OCI-LY1 (cell line): ENCODE results near the gene HCST.

Experiments used
- H2AFZ ChIP-seq: fragments of 200-600 bp; sonication (generic), shearing (Covaris generic); 2 replicates; pipeline ENCODE4 v1.6.0; 2014; ENCODE audit warnings: antibody characterized with exemption, mild to moderate bottlenecking, low read length
- H3F3A ChIP-seq: fragments of 200-600 bp; sonication (generic), shearing (Covaris generic); 2 replicates; pipeline ENCODE4 v1.6.0; 2014; ENCODE audit warnings: mild to moderate bottlenecking, antibody characterized with exemption, low read length, moderate library complexity; ENCODE audit not compliant: insufficient read depth
- H3K27ac ChIP-seq: fragments of 200-600 bp; sonication (generic); 2 replicates; pipeline ENCODE4 v1.5.1; 2014; ENCODE audit warnings: low read length, mixed run types, mild to moderate bottlenecking, low read depth; ENCODE audit not compliant: poor library complexity, severe bottlenecking
- H3K27me3 ChIP-seq: fragments of 200-600 bp; sonication (generic); 2 replicates; pipeline ENCODE4 v1.6.0; 2014; ENCODE audit warnings: antibody characterized with exemption, mild to moderate bottlenecking, low read length, moderate library complexity; ENCODE audit not compliant: insufficient read depth
- H3K36me3 ChIP-seq: fragments of 200-600 bp; sonication (generic); 2 replicates; pipeline ENCODE4 v1.6.1; 2014; ENCODE audit warnings: mild to moderate bottlenecking, antibody characterized with exemption, low read length, moderate library complexity, mixed read lengths; ENCODE audit not compliant: insufficient read depth
- H3K4me1 ChIP-seq: fragments of 200-600 bp; sonication (generic); 2 replicates; pipeline ENCODE4 v1.5.1; 2014; ENCODE audit warnings: mild to moderate bottlenecking, low read length, moderate library complexity; ENCODE audit not compliant: insufficient read depth, severe bottlenecking
- H3K4me2 ChIP-seq: fragments of 200-600 bp; sonication (generic), shearing (Covaris generic); 2 replicates; pipeline ENCODE4 v1.6.1; 2014; ENCODE audit warnings: low read length
- H3K4me3 ChIP-seq: fragments of 200-600 bp; sonication (generic); 2 replicates; pipeline ENCODE4 v1.5.1; 2014; ENCODE audit warnings: low read length, low read depth, mild to moderate bottlenecking, mixed read lengths; ENCODE audit not compliant: poor library complexity, severe bottlenecking
- H3K79me2 ChIP-seq: fragments of 200-600 bp; shearing (Covaris generic); 2 replicates; pipeline ENCODE4 v1.6.1; 2016; ENCODE audit warnings: mixed run types, low read length, mixed read lengths; ENCODE audit not compliant: insufficient read depth
- H3K9ac ChIP-seq: fragments of 200-600 bp; sonication (generic), shearing (Covaris generic); 2 replicates; pipeline ENCODE4 v1.6.1; 2014; ENCODE audit warnings: mild to moderate bottlenecking, low read length, mixed read lengths
- H3K9me2 ChIP-seq: fragments of 200-600 bp; sonication (generic), shearing (Covaris generic); 2 replicates; pipeline ENCODE4 v1.6.1; 2014; ENCODE audit warnings: low read depth, mild to moderate bottlenecking, low read length, mixed read lengths
- H3K9me3 ChIP-seq: fragments of 200-600 bp; shearing (Covaris generic); 2 replicates; pipeline ENCODE4 v1.6.1; 2014; ENCODE audit warnings: low read length, mixed read lengths
- H4K20me1 ChIP-seq: fragments of 200-600 bp; sonication (generic), shearing (Covaris generic); 2 replicates; pipeline ENCODE4 v1.6.0; 2016; ENCODE audit warnings: mild to moderate bottlenecking, low read length; ENCODE audit not compliant: insufficient read depth
- CTCF ChIP-seq: fragments of 200-600 bp; sonication (generic), shearing (Covaris generic); IDR thresholded peaks from 2 replicates; pipeline ENCODE4 v1.5.1; 2017; ENCODE audit warnings: mild to moderate bottlenecking, antibody characterized with exemption, low read length, moderate library complexity, mixed read lengths
- EZH2 ChIP-seq: fragments of 200-600 bp; sonication (generic), shearing (Covaris generic); IDR thresholded peaks from 2 replicates; pipeline ENCODE4 v1.8.0; 2017; ENCODE audit warnings: borderline replicate concordance, mixed run types, mild to moderate bottlenecking, antibody characterized with exemption, low read length, moderate library complexity, mixed read lengths

The HCST gene

DNA sequence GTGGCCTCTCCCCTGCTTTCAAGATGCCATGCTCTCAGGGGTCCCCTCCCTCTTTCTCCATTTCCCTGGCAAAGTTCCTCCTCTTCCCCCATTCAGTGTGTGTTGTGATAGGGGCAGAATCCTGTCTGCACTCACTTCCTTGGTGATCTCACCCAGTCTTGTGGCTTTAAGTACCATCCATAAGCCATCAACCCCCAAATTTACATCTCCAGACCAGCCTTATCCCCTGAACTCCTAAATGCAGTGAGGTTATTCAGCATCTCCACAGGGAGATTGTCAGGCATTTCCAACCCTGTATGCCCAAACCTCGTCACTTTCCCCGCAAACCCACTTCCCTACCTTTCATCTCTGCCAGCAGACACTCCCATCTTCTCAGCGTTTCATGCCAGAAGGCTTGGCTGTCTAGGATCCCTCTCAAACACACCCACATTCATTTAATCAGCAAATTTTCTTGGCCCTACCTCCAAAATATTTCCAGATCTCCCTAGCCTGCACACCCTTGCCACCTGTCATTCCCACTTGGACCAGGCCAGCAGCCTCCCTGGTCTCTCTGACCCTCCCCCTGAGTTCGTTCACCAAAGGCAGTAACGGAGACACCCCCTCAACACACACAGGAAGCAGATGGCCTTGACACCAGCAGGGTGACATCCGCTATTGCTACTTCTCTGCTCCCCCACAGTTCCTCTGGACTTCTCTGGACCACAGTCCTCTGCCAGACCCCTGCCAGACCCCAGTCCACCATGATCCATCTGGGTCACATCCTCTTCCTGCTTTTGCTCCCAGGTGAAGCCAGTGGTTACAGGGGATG lies at the start of gene HCST:
HCST (plus strand) TSS at position 676 of the 808 bp plus-strand sequence; CDS start at position 741, 65 bp downstream.
- Histone ChIP-seq H3K36me3 (peaks cover 16% of the 10 kb centered on the region), H3K79me2 (0 out of 2 replicates have a peak, but pooled peaks cover 3% of the 10 kb centered on the region), H3K27me3 (no peaks in the 10 kb centered on the region), H3K4me2 (peak within 1 kb of the TSS; percentile 92), H4K20me1 (no peaks in the 10 kb centered on the region), H3K27ac (peak within 1 kb of the TSS; percentile 90), H3K9me2 (no peaks in the 10 kb centered on the region), H3K9ac (peak within 1 kb of the TSS; percentile 83), H3K4me1 (peaks cover 39% of the 10 kb centered on the region), H3K4me3 (peak within 1 kb of the TSS; percentile 76), H3F3A (no peaks in the 10 kb centered on the region), H3K9me3 (no peaks in the 10 kb centered on the region), H2AFZ (no peak within 1 kb of the TSS)
- TF ChIP-seq CTCF: no peak
- no peak for TF ChIP-seq EZH2

DNA sequence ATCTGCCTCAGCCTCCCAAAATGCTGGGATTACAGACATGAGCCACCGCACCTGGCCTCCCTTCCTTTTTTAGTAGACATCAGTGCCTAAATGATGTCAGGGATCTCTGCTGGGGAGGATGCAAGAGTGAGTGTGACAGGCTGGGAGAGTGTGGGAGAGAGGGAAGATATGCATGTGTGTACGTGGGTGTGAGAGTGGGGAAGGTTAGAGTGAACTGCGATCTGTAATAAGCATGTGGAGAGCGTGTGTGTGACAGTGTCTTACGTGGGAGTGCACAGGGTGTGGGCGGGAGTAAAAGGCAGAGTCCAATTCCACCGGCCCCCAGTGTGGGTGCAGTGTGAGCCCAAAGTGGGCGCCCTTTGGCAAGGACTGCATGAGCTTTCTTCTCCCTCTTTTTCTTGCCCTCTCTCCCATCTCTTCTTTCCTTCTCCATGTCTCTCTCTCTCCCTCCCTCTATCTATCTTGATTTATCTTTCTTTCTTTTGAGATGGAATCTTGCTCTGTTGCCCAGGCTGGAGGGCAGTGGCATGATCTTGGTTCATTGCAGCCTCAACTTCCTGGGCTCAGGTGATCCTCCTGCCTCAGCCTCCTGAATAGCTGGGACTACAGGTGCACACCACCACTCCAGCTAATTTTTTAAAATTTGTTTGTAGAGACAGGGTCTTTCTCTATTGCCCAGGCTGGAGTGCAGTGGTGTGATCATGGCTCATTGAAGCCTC lies 49.1 kb upstream of the HCST start:
- Histone ChIP-seq H3K9me3 (no peaks in the 10 kb centered on the region), H3K9ac (no peak overlapping the region), H3K27me3 (0 out of 2 replicates have a peak, but pooled peaks cover 9% of the 10 kb centered on the region), H3K4me3 (no peak overlapping the region), H3K4me1 (peaks cover 12% of the 10 kb centered on the region), H3K79me2 (no peaks in the 10 kb centered on the region), H3K27ac (no peak overlapping the region), H3F3A (no peaks in the 10 kb centered on the region), H3K4me2 (no peak overlapping the region), H4K20me1 (no peaks in the 10 kb centered on the region), H3K9me2 (no peaks in the 10 kb centered on the region), H2AFZ (no peak overlapping the region), H3K36me3 (no peaks in the 10 kb centered on the region)
- TF ChIP-seq CTCF: no peak

DNA sequence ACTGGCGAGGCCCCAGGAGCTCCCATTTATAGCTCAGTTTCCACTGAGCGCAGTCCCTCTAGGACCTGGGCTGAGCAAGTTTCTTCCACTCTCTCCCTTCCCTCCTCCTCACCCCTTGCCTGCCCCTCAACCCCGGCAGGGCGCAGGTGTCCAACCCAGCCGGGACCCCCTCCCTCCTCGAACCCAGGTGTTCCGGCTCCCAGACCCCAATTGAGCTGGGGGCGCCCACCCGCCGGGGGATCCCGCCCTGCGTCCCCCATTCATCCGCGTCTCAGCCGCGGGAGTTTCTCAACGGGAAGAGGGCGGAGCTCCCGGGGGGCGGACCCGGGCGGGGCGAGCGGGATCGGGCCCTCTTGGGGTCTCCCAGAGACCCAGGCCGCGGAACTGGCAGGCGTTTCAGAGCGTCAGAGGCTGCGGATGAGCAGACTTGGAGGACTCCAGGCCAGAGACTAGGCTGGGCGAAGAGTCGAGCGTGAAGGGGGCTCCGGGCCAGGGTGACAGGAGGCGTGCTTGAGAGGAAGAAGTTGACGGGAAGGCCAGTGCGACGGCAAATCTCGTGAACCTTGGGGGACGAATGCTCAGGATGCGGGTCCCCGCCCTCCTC lies 45.7 kb upstream of the HCST start, which contains the start of gene KIRREL2:
KIRREL2 (plus strand) TSS at position 366 of the 604 bp plus-strand sequence; CDS start at position 575, 209 bp downstream.
- Histone ChIP-seq H2AFZ (no peak within 1 kb of the TSS), H3K9ac (peak within 1 kb of the TSS; percentile 19; the same call in 1 of the 2 replicates)

More for the DNA sequence above, 45.7 kb upstream of the HCST start, which contains the start of gene KIRREL2:
- no peak within 1 kb of the TSS for H3K27ac ChIP-seq
- H3K79me2 ChIP-seq: no peaks in the 10 kb centered on the region
- H3K4me2 ChIP-seq: peak within 1 kb of the TSS; percentile 81
- TF ChIP-seq CTCF (no peak), EZH2 (no peak)
- no peaks in the 10 kb centered on the region for H3K36me3 ChIP-seq
- H3K9me3 ChIP-seq: no peaks in the 10 kb centered on the region
- H3K4me1 ChIP-seq: peaks cover 12% of the 10 kb centered on the region
- H4K20me1 ChIP-seq: no peaks in the 10 kb centered on the region
- peak within 1 kb of the TSS; percentile 58 for H3K4me3 ChIP-seq
- no peaks in the 10 kb centered on the region for H3F3A ChIP-seq
- H3K27me3 ChIP-seq: peaks cover 6% of the 10 kb centered on the region; the same call in 1 of the 2 replicates
- no peaks in the 10 kb centered on the region for H3K9me2 ChIP-seq
